ENCODE data around the gene TRIM66.

TRIM66 gene

GRCh38 chr11:8598506-8598905 is 84.0 kb downstream of the TRIM66 start:
- H3K27me3 ChIP-seq (replicated peaks) = no peaks in the 10 kb centered on the region
- no peaks in the 10 kb centered on the region for H3K36me3 ChIP-seq (replicated peaks)
- no peak overlapping the region for H3K4me3 ChIP-seq (ENCODE audit: low read depth, low read length)
- no peak for DNase-seq
- in situ Hi-C loops (cut with HindIII; ENCODE audit: low pct_ligation_motif_present, low sequenced_read_pairs) = no loop called here
- H3K27ac ChIP-seq = no peak overlapping the region
- no peak for TF ChIP-seq CTCF (IDR thresholded peaks at IDR 0.05; ENCODE audit: low read depth, low read length, missing control alignments)

- peak; percentile 76 for DNase-seq
- no peak for TF ChIP-seq CTCF (IDR thresholded peaks at IDR 0.05; ENCODE audit: low read depth, low read length, missing control alignments)
- no peak overlapping the region for H3K27ac ChIP-seq
- H3K27me3 ChIP-seq (replicated peaks) = no peaks in the 10 kb centered on the region
- in situ Hi-C loops (cut with HindIII; ENCODE audit: low pct_ligation_motif_present, low sequenced_read_pairs) = no loop called here
- no peak overlapping the region for H3K4me3 ChIP-seq (ENCODE audit: low read depth, low read length)
- no peaks in the 10 kb centered on the region for H3K36me3 ChIP-seq (replicated peaks)
Measured at GRCh38 chr11:8597182-8597581, 85.3 kb downstream of the TRIM66 start.

- in situ Hi-C loops (cut with HindIII; ENCODE audit: low pct_ligation_motif_present, low sequenced_read_pairs) = no loop called here
- DNase-seq = no peak
- no peak overlapping the region for H3K4me3 ChIP-seq (ENCODE audit: low read depth, low read length)
- no peak for TF ChIP-seq CTCF (IDR thresholded peaks at IDR 0.05; ENCODE audit: low read depth, low read length, missing control alignments)
- H3K36me3 ChIP-seq (replicated peaks) = no peaks in the 10 kb centered on the region
- no peaks in the 10 kb centered on the region for H3K27me3 ChIP-seq (replicated peaks)
- H3K27ac ChIP-seq = no peak overlapping the region
Measured at GRCh38 chr11:8596504-8597046, 85.9 kb downstream of the TRIM66 start.

- no peaks in the 10 kb centered on the region for H3K36me3 ChIP-seq (replicated peaks)
- no peaks in the 10 kb centered on the region for H3K27me3 ChIP-seq (replicated peaks)
- peak within 1 kb of the TSS; percentile 63 for H3K4me3 ChIP-seq (ENCODE audit: low read depth, low read length)
- DNase-seq = no peak
- TF ChIP-seq CTCF (IDR thresholded peaks at IDR 0.05; ENCODE audit: low read depth, low read length, missing control alignments) = no peak
- in situ Hi-C loops (cut with HindIII; ENCODE audit: low pct_ligation_motif_present, low sequenced_read_pairs) = no loop called here
- H3K27ac ChIP-seq = no peak within 1 kb of the TSS
Measured at GRCh38 chr11:8593935-8594909, 88.2 kb downstream of the TRIM66 start, which contains the start of gene STK33. Gene STK33 (minus strand): TSS chr11:8594228. CDS start chr11:8474905, 119,323 bp downstream.

- H3K27me3 ChIP-seq (replicated peaks) = no peaks in the 10 kb centered on the region
- DNase-seq = no peak
- in situ Hi-C loops (cut with HindIII; ENCODE audit: low pct_ligation_motif_present, low sequenced_read_pairs) = no loop called here
- H3K36me3 ChIP-seq (replicated peaks) = no peaks in the 10 kb centered on the region
- peak overlapping the region; percentile 63 for H3K4me3 ChIP-seq (ENCODE audit: low read depth, low read length)
- H3K27ac ChIP-seq = no peak overlapping the region
- TF ChIP-seq CTCF (IDR thresholded peaks at IDR 0.05; ENCODE audit: low read depth, low read length, missing control alignments) = no peak
Measured at GRCh38 chr11:8593455-8593854, 89.0 kb downstream of the TRIM66 start.
